GM12878 (cell line): ENCODE results near the gene PTPRC. TPM values are rescaled to one million over a fixed set of nuclear protein-coding genes. Genes with fewer than 3 reads are reported as not detected.

Experiments used
- ATAC-seq: fragments of 200-7000 bp; cut with Tn5 transposase; 3 replicates; pipeline ENCODE4 v1.9.1; 2020; ENCODE audit warnings: mild to moderate bottlenecking, moderate library complexity
- BruUV-seq: library from RNA; stranded (reverse); fragments of 400-500 nt; replicated peaks from 2 replicates; lab custom pipeline; 2021; lab: Mats Ljungman, UMichigan
- CTCF ChIA-PET: fragments of 300-600 bp; sonication (Branson Sonifier 250); formaldehyde crosslinking; extraction: SDS; loops from one replicate; lab custom pipeline; 2021; ENCODE audit warnings: inconsistent platforms; lab: Yijun Ruan, JAX
- POLR2A ChIA-PET: fragments of 350-600 bp; formaldehyde crosslinking; extraction: SDS; loops from one replicate; lab custom pipeline; 2021; ENCODE audit warnings: inconsistent platforms; lab: Charles Lee
- RAD21 ChIA-PET: fragments of 300-600 bp; sonication (Branson Sonifier 250); formaldehyde crosslinking; loops from one replicate; lab custom pipeline; 2023; ENCODE audit warnings: antibody characterized with exemption; ENCODE audit not compliant: unreplicated experiment; lab: Charles Lee
- SMC1A ChIA-PET: fragments of 300-600 bp; sonication (Branson Sonifier 250); formaldehyde crosslinking; loops from one replicate; lab custom pipeline; 2023; ENCODE audit not compliant: unreplicated experiment, uncharacterized antibody; lab: Charles Lee
- DNase-seq: peaks from one replicate; pipeline ENCODE4 v3.0.0-alpha.2; 2011; ENCODE audit warnings: low read depth, low spot score
- FAIRE-seq: peaks from 3 replicates; lab custom pipeline; 2011; peaks lifted over from hg19 to GRCh38; lab: Jason Lieb, UNC
- H2AFZ ChIP-seq: 2 replicates; pipeline ENCODE4 v1.6.0; 2011; ENCODE audit warnings: low read depth, low read length, control low read depth; ENCODE audit not compliant: control insufficient read depth
- H3K27ac ChIP-seq: 2 replicates; pipeline ENCODE4 v1.5.1; 2011; ENCODE audit warnings: control low read depth; ENCODE audit not compliant: control insufficient read depth, insufficient read depth
- H3K27me3 ChIP-seq, 2 experiments: replicated peaks in 1 of 2; 2 replicates each; pipeline versions ENCODE4 v1.6.0 to v1.6.1; 2011; ENCODE audit warnings: low read length in 1 of 2; ENCODE audit not compliant: control insufficient read depth in 2 of 2, insufficient read depth in 2 of 2
- H3K36me3 ChIP-seq, 2 experiments: 2 replicates each; pipeline ENCODE4 v1.5.1; 2011; ENCODE audit warnings: low read length in 1 of 2; ENCODE audit not compliant: control insufficient read depth in 2 of 2, insufficient read depth in 2 of 2
- H3K4me1 ChIP-seq: 2 replicates; pipeline ENCODE4 v1.6.1; 2011; ENCODE audit warnings: mild to moderate bottlenecking, low read length, moderate library complexity, mixed read lengths; ENCODE audit not compliant: control insufficient read depth, insufficient read depth
- H3K4me2 ChIP-seq: 2 replicates; pipeline ENCODE4 v1.6.0; 2011; ENCODE audit warnings: control low read depth; ENCODE audit not compliant: control insufficient read depth, insufficient read depth
- H3K4me3 ChIP-seq: fragments of 200-600 bp; sonication (generic); 2 replicates; pipeline ENCODE4 v1.5.1; 2016
- H3K79me2 ChIP-seq: 2 replicates; pipeline ENCODE4 v1.6.0; 2011; ENCODE audit warnings: low read length; ENCODE audit not compliant: control insufficient read depth, insufficient read depth
- H3K9ac ChIP-seq: 2 replicates; pipeline ENCODE4 v1.8.0; 2011; ENCODE audit warnings: low read length, control low read depth, mixed read lengths; ENCODE audit not compliant: control insufficient read depth, insufficient read depth
- H3K9me3 ChIP-seq: replicated peaks from 3 replicates; pipeline ENCODE4 v1.5.1; 2011; ENCODE audit warnings: mild to moderate bottlenecking, low read length; ENCODE audit not compliant: control insufficient read depth, insufficient read depth
- H4K20me1 ChIP-seq: 2 replicates; pipeline ENCODE4 v1.6.0; 2011; ENCODE audit not compliant: control insufficient read depth, insufficient read depth
- BCL11A ChIP-seq: IDR thresholded peaks from 2 replicates; pipeline ENCODE4 v1.6.1; 2011; ENCODE audit warnings: low read depth, low read length
- CHD1 ChIP-seq: IDR thresholded peaks from 2 replicates; pipeline ENCODE4 v1.6.1; 2012; ENCODE audit warnings: low read depth, low read length, improper control_type of control experiment
- CHD4 ChIP-seq: fragments of 200-600 bp; sonication (generic); IDR thresholded peaks from 2 replicates; pipeline ENCODE4 v1.6.1; 2016; ENCODE audit warnings: mild to moderate bottlenecking
- DPF2 ChIP-seq: fragments of 450-650 bp; IDR thresholded peaks from 2 replicates; pipeline ENCODE4 v1.6.1; 2017; ENCODE audit warnings: mild to moderate bottlenecking
- EGR1 ChIP-seq, 2 experiments: IDR thresholded peaks; 1 replicate in 1 of 2; 2 replicates in 1 of 2; pipeline ENCODE4 v1.6.1; 2011 to 2012; ENCODE audit warnings: low read depth in 2 of 2, low read length in 2 of 2, borderline replicate concordance in 1 of 2, mild to moderate bottlenecking in 1 of 2, moderate library complexity in 1 of 2
- NFIC ChIP-seq: IDR thresholded peaks from 2 replicates; pipeline ENCODE4 v1.6.1; 2012; ENCODE audit warnings: low read depth, mild to moderate bottlenecking, inconsistent platforms, low read length, moderate library complexity
- NFYA ChIP-seq: IDR thresholded peaks from 2 replicates; pipeline ENCODE4 v1.6.1; 2011; ENCODE audit warnings: low read depth, mild to moderate bottlenecking, low read length, improper control_type of control experiment, borderline replicate concordance
- RELA ChIP-seq: fragments of 450-650 bp; IDR thresholded peaks from 2 replicates; pipeline ENCODE4 v1.8.0; 2014; ENCODE audit warnings: borderline replicate concordance; ENCODE audit not compliant: partially characterized antibody
- SMAD1 ChIP-seq: fragments of 450-650 bp; IDR thresholded peaks from 2 replicates; pipeline ENCODE4 v1.6.1; 2018; ENCODE audit warnings: mild to moderate bottlenecking, low read depth; ENCODE audit not compliant: partially characterized antibody
- SREBF1 ChIP-seq: IDR thresholded peaks from 2 replicates; pipeline ENCODE4 v1.6.1; 2012; ENCODE audit warnings: mild to moderate bottlenecking, low read length
- SRF ChIP-seq, 2 experiments: IDR thresholded peaks; 2 replicates each; pipeline ENCODE4 v1.6.1; 2011; ENCODE audit warnings: low read depth in 2 of 2, low read length in 2 of 2, mild to moderate bottlenecking in 1 of 2, moderate library complexity in 1 of 2
- TAF1 ChIP-seq: IDR thresholded peaks from 2 replicates; pipeline ENCODE4 v1.6.1; 2011; ENCODE audit warnings: mild to moderate bottlenecking, low read depth, low read length, borderline replicate concordance
- WGBS: methylation state at CpG from one replicate; pipeline ENCODE4 v1.1.6; 2016; ENCODE audit warnings: low lambda C conversion rate; ENCODE audit not compliant: insufficient replicate concordance, insufficient coverage; ENCODE audit errors: missing lambda C conversion rate; 5-methylcytosine and 5-hydroxymethylcytosine counted together
- in situ Hi-C: fragments of 300-500 bp; cut with MboI; formaldehyde crosslinking; loops from 9 replicates; pipeline ENCODE4 v1.14.3; 2018; ENCODE audit warnings: mixed read lengths
- intact Hi-C: fragments of 100-400 bp; cut with micrococcal nuclease; formaldehyde crosslinking; loops from one replicate; pipeline ENCODE4 v1.14.2; 2022; ENCODE audit not compliant: unreplicated experiment
- polyA plus RNA-seq, 11 experiments: library from polyadenylated mRNA; depleted of rRNA in 4 of 11; unstranded in 6 of 11; stranded (reverse) in 5 of 11; fragments of >200 nt; fragmentation: Nextera tagmentation in 4 of 11; fragmentation: Illumina TruSeq in 1 of 11; extraction: Ambion mirVana in 4 of 11; extraction: Trizol in 1 of 11; gene quantifications; 1 replicate in 1 of 11; 2 replicates in 10 of 11; pipeline versions ENCODE4 v1.2.1 to v1.2.3, GENCODE V29; 2011 to 2016; ENCODE audit warnings: inconsistent platforms in 2 of 11, missing spikeins in 2 of 11, low read depth in 1 of 11
- total RNA-seq, 4 experiments: library from RNA; depleted of rRNA in 3 of 4; stranded (reverse); fragments of >200 nt in 3 of 4; fragmentation: Illumina TruSeq in 1 of 4; extraction: Trizol in 1 of 4; gene quantifications; 2 replicates each; pipeline versions ENCODE4 v1.2.1 to v1.2.3, GENCODE V29; 2013 to 2021
- TF ChIP-seq, protein P1 (sequence below): fragments of 450-650 bp; IDR thresholded peaks from 2 replicates; pipeline ENCODE4 v1.6.1; 2014; ENCODE audit warnings: mild to moderate bottlenecking
- TF ChIP-seq, protein P2 (sequence below): fragments of 450-650 bp; IDR thresholded peaks from 2 replicates; pipeline ENCODE4 v1.6.1; 2018; ENCODE audit warnings: mild to moderate bottlenecking, low read depth, moderate library complexity; ENCODE audit not compliant: partially characterized antibody
- TF ChIP-seq, protein P3 (sequence below): IDR thresholded peaks from 2 replicates; pipeline ENCODE4 v1.6.1; 2011; ENCODE audit warnings: low read depth, low read length, improper control_type of control experiment, borderline replicate concordance

The PTPRC gene
- total and polyA plus RNA-seq, 10 of the 15 experiments (the other 5 are each of a cell fraction or from before 2014, with no cell fraction given) = 72.9 to 221 (median 118) TPM

DNA sequence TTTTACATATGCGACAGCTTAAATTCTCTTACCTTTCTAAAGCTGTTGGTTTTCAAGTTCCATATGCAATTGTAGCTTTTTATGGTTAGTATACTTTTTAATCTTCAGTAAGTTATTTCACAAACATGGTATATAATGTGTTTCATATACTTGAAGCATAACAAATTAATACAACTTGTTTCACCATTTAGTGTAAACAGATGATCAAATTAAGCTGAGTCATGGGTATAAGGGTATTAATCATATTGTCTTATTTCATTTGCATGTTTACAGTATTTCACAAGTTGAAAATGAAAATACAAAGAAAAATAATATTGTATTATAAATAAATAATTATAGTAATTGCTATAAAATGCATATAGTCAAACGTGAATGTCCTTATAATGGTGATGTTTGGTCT, 92.1 kb downstream of the PTPRC start:
- WGBS = 69% methylated on average over 2 of the region's 2 CpGs
- BruUV-seq = no TSS peak
- peaks cover 0 to 17% of the 10 kb centered on the region in 2 experiments; a peak in 3 of 4 replicates for H3K36me3 ChIP-seq
- no peak overlapping the region for H3K9ac ChIP-seq
- SMC1A ChIA-PET = interaction anchor here (1.1 to 1.7 kb wide), 3 partner anchors 9 to 33 kb away, joined by 3 to 5 read pairs (median 4); no protein-coding TSS in a partner anchor
- H2AFZ ChIP-seq = no peak overlapping the region
- in situ Hi-C loops = no loop called here
- peaks cover 9% of the 10 kb centered on the region for H3K4me1 ChIP-seq
- H3K4me3 ChIP-seq = no peak overlapping the region
- no peaks in the 10 kb centered on the region for H4K20me1 ChIP-seq
- H3K27me3 ChIP-seq = no peaks in the 10 kb centered on the region
- TF ChIP-seq, protein P1, sequence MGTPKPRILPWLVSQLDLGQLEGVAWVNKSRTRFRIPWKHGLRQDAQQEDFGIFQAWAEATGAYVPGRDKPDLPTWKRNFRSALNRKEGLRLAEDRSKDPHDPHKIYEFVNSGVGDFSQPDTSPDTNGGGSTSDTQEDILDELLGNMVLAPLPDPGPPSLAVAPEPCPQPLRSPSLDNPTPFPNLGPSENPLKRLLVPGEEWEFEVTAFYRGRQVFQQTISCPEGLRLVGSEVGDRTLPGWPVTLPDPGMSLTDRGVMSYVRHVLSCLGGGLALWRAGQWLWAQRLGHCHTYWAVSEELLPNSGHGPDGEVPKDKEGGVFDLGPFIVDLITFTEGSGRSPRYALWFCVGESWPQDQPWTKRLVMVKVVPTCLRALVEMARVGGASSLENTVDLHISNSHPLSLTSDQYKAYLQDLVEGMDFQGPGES = no peak
- TF ChIP-seq SMAD1 (no peak), BCL11A (no peak), SRF (IDR thresholded peaks at IDR 0.05; ENCODE audit: low read depth in 2 of 2, low read length in 2 of 2) (no peak), SREBF1 (no peak), TAF1 (no peak), EGR1 (IDR thresholded peaks at IDR 0.05; ENCODE audit: borderline replicate concordance in 1 of 2, low read depth in 2 of 2, low read length in 2 of 2) (no peak), CHD1 (no peak), DPF2 (no peak), NFIC (no peak), NFYA (no peak), CHD4 (no peak), RELA (no peak)
- TF ChIP-seq, protein P2, sequence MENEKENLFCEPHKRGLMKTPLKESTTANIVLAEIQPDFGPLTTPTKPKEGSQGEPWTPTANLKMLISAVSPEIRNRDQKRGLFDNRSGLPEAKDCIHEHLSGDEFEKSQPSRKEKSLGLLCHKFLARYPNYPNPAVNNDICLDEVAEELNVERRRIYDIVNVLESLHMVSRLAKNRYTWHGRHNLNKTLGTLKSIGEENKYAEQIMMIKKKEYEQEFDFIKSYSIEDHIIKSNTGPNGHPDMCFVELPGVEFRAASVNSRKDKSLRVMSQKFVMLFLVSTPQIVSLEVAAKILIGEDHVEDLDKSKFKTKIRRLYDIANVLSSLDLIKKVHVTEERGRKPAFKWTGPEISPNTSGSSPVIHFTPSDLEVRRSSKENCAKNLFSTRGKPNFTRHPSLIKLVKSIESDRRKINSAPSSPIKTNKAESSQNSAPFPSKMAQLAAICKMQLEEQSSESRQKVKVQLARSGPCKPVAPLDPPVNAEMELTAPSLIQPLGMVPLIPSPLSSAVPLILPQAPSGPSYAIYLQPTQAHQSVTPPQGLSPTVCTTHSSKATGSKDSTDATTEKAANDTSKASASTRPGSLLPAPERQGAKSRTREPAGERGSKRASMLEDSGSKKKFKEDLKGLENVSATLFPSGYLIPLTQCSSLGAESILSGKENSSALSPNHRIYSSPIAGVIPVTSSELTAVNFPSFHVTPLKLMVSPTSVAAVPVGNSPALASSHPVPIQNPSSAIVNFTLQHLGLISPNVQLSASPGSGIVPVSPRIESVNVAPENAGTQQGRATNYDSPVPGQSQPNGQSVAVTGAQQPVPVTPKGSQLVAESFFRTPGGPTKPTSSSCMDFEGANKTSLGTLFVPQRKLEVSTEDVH = no peak
- TF ChIP-seq, protein P3, sequence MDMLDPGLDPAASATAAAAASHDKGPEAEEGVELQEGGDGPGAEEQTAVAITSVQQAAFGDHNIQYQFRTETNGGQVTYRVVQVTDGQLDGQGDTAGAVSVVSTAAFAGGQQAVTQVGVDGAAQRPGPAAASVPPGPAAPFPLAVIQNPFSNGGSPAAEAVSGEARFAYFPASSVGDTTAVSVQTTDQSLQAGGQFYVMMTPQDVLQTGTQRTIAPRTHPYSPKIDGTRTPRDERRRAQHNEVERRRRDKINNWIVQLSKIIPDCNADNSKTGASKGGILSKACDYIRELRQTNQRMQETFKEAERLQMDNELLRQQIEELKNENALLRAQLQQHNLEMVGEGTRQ = no peak
- TF ChIP-seq, all 136 proteins: peak for 0
- ChIA-PET CTCF (interaction anchor here (0.8 to 1.5 kb wide), 2 partner anchors 9 to 264 kb away, joined by 3 to 4 read pairs; no protein-coding TSS in a partner anchor), POLR2A (no interaction called here), RAD21 (no interaction called here)
- intact Hi-C loops = loop anchor here (5.0 kb wide), 1 partner anchor 89 kb away; no protein-coding TSS in a partner anchor
- H3K9me3 ChIP-seq = no peaks in the 10 kb centered on the region
- FAIRE-seq = no peak
- ATAC-seq = no peak
- no peak overlapping the region for H3K4me2 ChIP-seq
- no peaks in the 10 kb centered on the region for H3K79me2 ChIP-seq
- no peak for DNase-seq
- H3K27ac ChIP-seq = no peak overlapping the region
